Panc1 (cell line): ENCODE data around the gene C12orf75.

ENCODE experiments used
- POLR2AphosphoS5 ChIP-seq: IDR thresholded peaks from 2 replicates; pipeline ENCODE4 v1.6.1; 2012; ENCODE audit warnings: mild to moderate bottlenecking, low read depth, low read length, moderate library complexity
- TCF7L2 ChIP-seq: IDR thresholded peaks from 2 replicates; pipeline ENCODE4 v1.6.1; 2011; ENCODE audit warnings: mild to moderate bottlenecking, low read depth, low read length, inconsistent platforms
- TF ChIP-seq, protein P1 (sequence below): fragments of 450-650 bp; IDR thresholded peaks from 2 replicates; pipeline ENCODE4 v1.5.1; 2017; ENCODE audit warnings: mild to moderate bottlenecking
- TF ChIP-seq, protein P2 (sequence below), 2 experiments: IDR thresholded peaks; 2 replicates each; pipeline ENCODE4 v1.6.1; 2011 to 2012; ENCODE audit warnings: low read depth in 2 of 2, control low read depth in 1 of 2, low read length in 1 of 2, mild to moderate bottlenecking in 1 of 2, moderate library complexity in 1 of 2; ENCODE audit not compliant: insufficient read depth in 1 of 2

DNA sequence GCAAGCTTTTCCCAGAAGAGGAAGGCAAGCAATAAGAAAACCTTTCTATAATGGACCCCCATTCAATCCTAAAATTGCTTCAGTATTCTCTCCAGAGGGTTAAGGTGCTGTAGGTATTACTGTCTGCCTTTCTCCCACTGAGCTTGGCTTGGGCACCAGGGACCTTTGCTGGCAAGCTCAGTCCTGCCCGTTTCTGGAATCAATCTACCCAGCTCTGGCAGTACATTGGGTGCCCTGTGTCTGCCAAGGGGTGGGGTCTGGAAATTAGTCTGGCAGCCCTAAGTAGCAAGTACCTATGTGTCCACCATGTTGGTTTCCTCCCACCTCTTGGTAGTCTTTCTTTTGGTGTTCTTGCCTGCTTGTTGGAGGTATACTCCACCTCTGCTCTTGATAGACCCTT is 72.6 kb downstream of the C12orf75 start:
- TF ChIP-seq, protein P1, sequence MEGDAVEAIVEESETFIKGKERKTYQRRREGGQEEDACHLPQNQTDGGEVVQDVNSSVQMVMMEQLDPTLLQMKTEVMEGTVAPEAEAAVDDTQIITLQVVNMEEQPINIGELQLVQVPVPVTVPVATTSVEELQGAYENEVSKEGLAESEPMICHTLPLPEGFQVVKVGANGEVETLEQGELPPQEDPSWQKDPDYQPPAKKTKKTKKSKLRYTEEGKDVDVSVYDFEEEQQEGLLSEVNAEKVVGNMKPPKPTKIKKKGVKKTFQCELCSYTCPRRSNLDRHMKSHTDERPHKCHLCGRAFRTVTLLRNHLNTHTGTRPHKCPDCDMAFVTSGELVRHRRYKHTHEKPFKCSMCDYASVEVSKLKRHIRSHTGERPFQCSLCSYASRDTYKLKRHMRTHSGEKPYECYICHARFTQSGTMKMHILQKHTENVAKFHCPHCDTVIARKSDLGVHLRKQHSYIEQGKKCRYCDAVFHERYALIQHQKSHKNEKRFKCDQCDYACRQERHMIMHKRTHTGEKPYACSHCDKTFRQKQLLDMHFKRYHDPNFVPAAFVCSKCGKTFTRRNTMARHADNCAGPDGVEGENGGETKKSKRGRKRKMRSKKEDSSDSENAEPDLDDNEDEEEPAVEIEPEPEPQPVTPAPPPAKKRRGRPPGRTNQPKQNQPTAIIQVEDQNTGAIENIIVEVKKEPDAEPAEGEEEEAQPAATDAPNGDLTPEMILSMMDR = no peak
- no peak for TF ChIP-seq TCF7L2
- no peak for TF ChIP-seq POLR2AphosphoS5
- TF ChIP-seq, protein P2, sequence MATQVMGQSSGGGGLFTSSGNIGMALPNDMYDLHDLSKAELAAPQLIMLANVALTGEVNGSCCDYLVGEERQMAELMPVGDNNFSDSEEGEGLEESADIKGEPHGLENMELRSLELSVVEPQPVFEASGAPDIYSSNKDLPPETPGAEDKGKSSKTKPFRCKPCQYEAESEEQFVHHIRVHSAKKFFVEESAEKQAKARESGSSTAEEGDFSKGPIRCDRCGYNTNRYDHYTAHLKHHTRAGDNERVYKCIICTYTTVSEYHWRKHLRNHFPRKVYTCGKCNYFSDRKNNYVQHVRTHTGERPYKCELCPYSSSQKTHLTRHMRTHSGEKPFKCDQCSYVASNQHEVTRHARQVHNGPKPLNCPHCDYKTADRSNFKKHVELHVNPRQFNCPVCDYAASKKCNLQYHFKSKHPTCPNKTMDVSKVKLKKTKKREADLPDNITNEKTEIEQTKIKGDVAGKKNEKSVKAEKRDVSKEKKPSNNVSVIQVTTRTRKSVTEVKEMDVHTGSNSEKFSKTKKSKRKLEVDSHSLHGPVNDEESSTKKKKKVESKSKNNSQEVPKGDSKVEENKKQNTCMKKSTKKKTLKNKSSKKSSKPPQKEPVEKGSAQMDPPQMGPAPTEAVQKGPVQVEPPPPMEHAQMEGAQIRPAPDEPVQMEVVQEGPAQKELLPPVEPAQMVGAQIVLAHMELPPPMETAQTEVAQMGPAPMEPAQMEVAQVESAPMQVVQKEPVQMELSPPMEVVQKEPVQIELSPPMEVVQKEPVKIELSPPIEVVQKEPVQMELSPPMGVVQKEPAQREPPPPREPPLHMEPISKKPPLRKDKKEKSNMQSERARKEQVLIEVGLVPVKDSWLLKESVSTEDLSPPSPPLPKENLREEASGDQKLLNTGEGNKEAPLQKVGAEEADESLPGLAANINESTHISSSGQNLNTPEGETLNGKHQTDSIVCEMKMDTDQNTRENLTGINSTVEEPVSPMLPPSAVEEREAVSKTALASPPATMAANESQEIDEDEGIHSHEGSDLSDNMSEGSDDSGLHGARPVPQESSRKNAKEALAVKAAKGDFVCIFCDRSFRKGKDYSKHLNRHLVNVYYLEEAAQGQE (IDR thresholded peaks at IDR 0.05; ENCODE audit: insufficient read depth in 1 of 2, low read depth in 2 of 2, low read length in 1 of 2) = no peak
